Measurements from ENCODE around the gene PTPRD. TPM values are rescaled to one million over a fixed set of nuclear protein-coding genes. Genes with fewer than 3 reads are reported as not detected.
"Not testable (repeated sequence)": the region's sequence is repeated elsewhere in the genome, so short reads cannot be mapped to it uniquely, and the experiment has no call there.

PTPRD gene
- total and polyA plus RNA-seq, 7 experiments from 2014 or later = 0.71 TPM; not detected in 6

GRCh38 chr9:9002826-9003583 lies 1609.8 kb downstream of the PTPRD start:
- H3K27ac ChIP-seq (ENCODE audit: low read depth, low read length) = no peak overlapping the region
- no peaks in the 10 kb centered on the region for H3K27me3 ChIP-seq (ENCODE audit: control insufficient read depth in 2 of 2, insufficient read depth in 2 of 2, low read length in 2 of 2)
- CTCF ChIA-PET = interaction anchor here (0.6 kb wide), 1 partner anchor 657 kb away, joined by 3 read pairs; no protein-coding TSS in a partner anchor
- no peaks in the 10 kb centered on the region for H3K27me3 Mint-ChIP-seq
- peaks cover 0 to 6% (median 0%) of the 10 kb centered on the region in 11 donors for H3K9me3 Mint-ChIP-seq
- H3K4me3 ChIP-seq (ENCODE audit: low read length) = no peak overlapping the region
- POLR2A ChIA-PET = no interaction called here
- H3K36me3 ChIP-seq (ENCODE audit: control insufficient read depth in 2 of 3, insufficient read depth in 3 of 3, low read length in 3 of 3) = no peaks in the 10 kb centered on the region
- DNase-seq = no peak
- H3K4me1 Mint-ChIP-seq = no peaks in the 10 kb centered on the region
- no peak overlapping the region for H3K4me3 Mint-ChIP-seq
- no peak overlapping the region for H3K27ac Mint-ChIP-seq
- intact Hi-C loops (cut with micrococcal nuclease) = no loop called here
- no peak for ATAC-seq
- no peaks in the 10 kb centered on the region for H3K9me3 ChIP-seq (ENCODE audit: control insufficient read depth in 2 of 3, low read length in 3 of 3)
- no peaks in the 10 kb centered on the region for H3K36me3 Mint-ChIP-seq
- no peaks in the 10 kb centered on the region for H3K4me1 ChIP-seq (ENCODE audit: control insufficient read depth in 2 of 2, insufficient read depth in 2 of 2, low read length in 2 of 2)

GRCh38 chr9:8980496-8981013 lies 1632.2 kb downstream of the PTPRD start:
- ChIA-PET CTCF (no interaction called here), POLR2A (no interaction called here)
- Histone ChIP-seq H3K4me1 (ENCODE audit: control insufficient read depth in 2 of 2, insufficient read depth in 2 of 2, low read length in 2 of 2) (no peaks in the 10 kb centered on the region), H3K27ac (ENCODE audit: low read depth, low read length) (no peak overlapping the region), H3K9me3 (ENCODE audit: control insufficient read depth in 2 of 3, low read length in 3 of 3) (no peaks in the 10 kb centered on the region), H3K4me3 (ENCODE audit: low read length) (no peak overlapping the region), H3K27me3 (ENCODE audit: control insufficient read depth in 2 of 2, insufficient read depth in 2 of 2, low read length in 2 of 2) (no peaks in the 10 kb centered on the region), H3K36me3 (ENCODE audit: control insufficient read depth in 2 of 3, insufficient read depth in 3 of 3, low read length in 3 of 3) (no peaks in the 10 kb centered on the region)
- Mint-ChIP-seq H3K9me3 (peaks cover 0 to 5% (median 0%) of the 10 kb centered on the region in 11 donors), H3K36me3 (no peaks in the 10 kb centered on the region), H3K4me1 (no peaks in the 10 kb centered on the region), H3K4me3 (no peak overlapping the region), H3K27me3 (peaks cover 0 to 4% (median 0%) of the 10 kb centered on the region in 5 donors), H3K27ac (no peak overlapping the region)
- intact Hi-C loops (cut with micrococcal nuclease) = no loop called here
- no peak for DNase-seq
- ATAC-seq = no peak

- Histone ChIP-seq H3K4me1 (ENCODE audit: control insufficient read depth in 2 of 2, insufficient read depth in 2 of 2, low read length in 2 of 2) (no peaks in the 10 kb centered on the region), H3K27ac (ENCODE audit: low read depth, low read length) (no peak overlapping the region), H3K9me3 (ENCODE audit: control insufficient read depth in 2 of 3, low read length in 3 of 3) (no peaks in the 10 kb centered on the region), H3K4me3 (ENCODE audit: low read length) (no peak overlapping the region), H3K27me3 (ENCODE audit: control insufficient read depth in 2 of 2, insufficient read depth in 2 of 2, low read length in 2 of 2) (no peaks in the 10 kb centered on the region), H3K36me3 (ENCODE audit: control insufficient read depth in 2 of 3, insufficient read depth in 3 of 3, low read length in 3 of 3) (no peaks in the 10 kb centered on the region)
- DNase-seq (no peak), ATAC-seq (no peak)
- CTCF ChIA-PET = interaction anchor here (0.5 kb wide), 1 partner anchor 1020 kb away, joined by 3 read pairs; no protein-coding TSS in a partner anchor
- Mint-ChIP-seq H3K4me1 (no peaks in the 10 kb centered on the region), H3K27ac (no peak overlapping the region), H3K9me3 (peaks cover 0 to 12% (median 0%) of the 10 kb centered on the region in 11 donors), H3K36me3 (no peaks in the 10 kb centered on the region), H3K27me3 (peaks cover 0 to 4% (median 0%) of the 10 kb centered on the region in 5 donors), H3K4me3 (no peak overlapping the region)
- POLR2A ChIA-PET = no interaction called here
- intact Hi-C loops (cut with micrococcal nuclease) = no loop called here
These were observed 1634.5 kb downstream of the PTPRD start for GRCh38 chr9:8978334-8978733.

- DNase-seq; H3K4me1 Mint-ChIP-seq; H3K9me3 ChIP-seq (ENCODE audit: control insufficient read depth in 2 of 3, low read length in 3 of 3); H3K27me3 ChIP-seq (ENCODE audit: control insufficient read depth in 2 of 2, insufficient read depth in 2 of 2, low read length in 2 of 2); intact Hi-C loops (cut with micrococcal nuclease); H3K36me3 Mint-ChIP-seq; H3K36me3 ChIP-seq (ENCODE audit: control insufficient read depth in 2 of 3, insufficient read depth in 3 of 3, low read length in 3 of 3); H3K27ac Mint-ChIP-seq; ATAC-seq; H3K4me1 ChIP-seq (ENCODE audit: control insufficient read depth in 2 of 2, insufficient read depth in 2 of 2, low read length in 2 of 2); H3K27ac ChIP-seq (ENCODE audit: low read depth, low read length); CTCF ChIA-PET; H3K27me3 Mint-ChIP-seq; H3K4me3 Mint-ChIP-seq; POLR2A ChIA-PET; H3K4me3 ChIP-seq (ENCODE audit: low read length): not testable (repeated sequence)
- peaks cover 0 to 41% (median 9%) of the 10 kb centered on the region in 11 donors for H3K9me3 Mint-ChIP-seq
These were observed 1644.5 kb downstream of the PTPRD start for GRCh38 chr9:8968350-8968749.

GRCh38 chr9:8963885-8964284 lies 1648.9 kb downstream of the PTPRD start:
- H3K27me3 Mint-ChIP-seq = peaks cover 0 to 5% (median 0%) of the 10 kb centered on the region in 5 donors
- intact Hi-C loops (cut with micrococcal nuclease) = no loop called here
- peaks cover 2 to 38% (median 9%) of the 10 kb centered on the region in 11 donors for H3K9me3 Mint-ChIP-seq
- H3K36me3 ChIP-seq (ENCODE audit: control insufficient read depth in 2 of 3, insufficient read depth in 3 of 3, low read length in 3 of 3) = no peaks in the 10 kb centered on the region
- H3K36me3 Mint-ChIP-seq = no peaks in the 10 kb centered on the region
- no peaks in the 10 kb centered on the region for H3K4me1 ChIP-seq (ENCODE audit: control insufficient read depth in 2 of 2, insufficient read depth in 2 of 2, low read length in 2 of 2)
- H3K27me3 ChIP-seq (ENCODE audit: control insufficient read depth in 2 of 2, insufficient read depth in 2 of 2, low read length in 2 of 2) = no peaks in the 10 kb centered on the region
- no peaks in the 10 kb centered on the region for H3K4me1 Mint-ChIP-seq
- no peak overlapping the region for H3K27ac Mint-ChIP-seq
- no peak overlapping the region for H3K4me3 ChIP-seq (ENCODE audit: low read length)
- no peak for ATAC-seq
- ChIA-PET CTCF (no interaction called here), POLR2A (no interaction called here)
- no peak for DNase-seq
- no peak overlapping the region for H3K4me3 Mint-ChIP-seq
- H3K9me3 ChIP-seq (ENCODE audit: control insufficient read depth in 2 of 3, low read length in 3 of 3) = no peaks in the 10 kb centered on the region
- H3K27ac ChIP-seq (ENCODE audit: low read depth, low read length) = no peak overlapping the region

GRCh38 chr9:8962084-8962483 lies 1650.7 kb downstream of the PTPRD start:
- Mint-ChIP-seq H3K4me1 (no peaks in the 10 kb centered on the region), H3K9me3 (peaks cover 2 to 37% (median 8%) of the 10 kb centered on the region in 11 donors), H3K36me3 (no peaks in the 10 kb centered on the region), H3K27ac (no peak overlapping the region), H3K27me3 (peaks cover 0 to 5% (median 0%) of the 10 kb centered on the region in 5 donors), H3K4me3 (no peak overlapping the region)
- no peaks in the 10 kb centered on the region for H3K36me3 ChIP-seq (ENCODE audit: control insufficient read depth in 2 of 3, insufficient read depth in 3 of 3, low read length in 3 of 3)
- H3K4me3 ChIP-seq (ENCODE audit: low read length) = no peak overlapping the region
- POLR2A ChIA-PET = no interaction called here
- no peak overlapping the region for H3K27ac ChIP-seq (ENCODE audit: low read depth, low read length)
- H3K9me3 ChIP-seq (ENCODE audit: control insufficient read depth in 2 of 3, low read length in 3 of 3) = no peaks in the 10 kb centered on the region
- intact Hi-C loops (cut with micrococcal nuclease) = no loop called here
- no peak for ATAC-seq
- no peak for DNase-seq
- CTCF ChIA-PET = no interaction called here
- no peaks in the 10 kb centered on the region for H3K4me1 ChIP-seq (ENCODE audit: control insufficient read depth in 2 of 2, insufficient read depth in 2 of 2, low read length in 2 of 2)
- no peaks in the 10 kb centered on the region for H3K27me3 ChIP-seq (ENCODE audit: control insufficient read depth in 2 of 2, insufficient read depth in 2 of 2, low read length in 2 of 2)
